IMR-90 (cell line): Measurements from ENCODE around the gene SCGB2A2. TPM values are rescaled to one million over a fixed set of nuclear protein-coding genes. Genes with fewer than 3 reads are reported as not detected.

Experiments used
- ATAC-seq: fragments of 200-7000 bp; cut with Tn5 transposase; 2 replicates; pipeline ENCODE4 v1.9.1; 2020; ENCODE audit warnings: low read depth, mild to moderate bottlenecking, moderate library complexity
- BruUV-seq: library from RNA; stranded (reverse); fragments of 400-500 nt; replicated peaks from 2 replicates; lab custom pipeline; 2021; lab: Mats Ljungman, UMichigan
- CTCF ChIA-PET: fragments of 300-600 bp; formaldehyde crosslinking; extraction: SDS; loops from one replicate; lab custom pipeline; 2021; ENCODE audit warnings: antibody characterized with exemption; lab: Yijun Ruan, JAX
- POLR2A ChIA-PET: fragments of 300-600 bp; sonication (Branson Sonifier 250); formaldehyde crosslinking; loops from one replicate; lab custom pipeline; 2022; ENCODE audit warnings: antibody characterized with exemption; ENCODE audit not compliant: unreplicated experiment; lab: Charles Lee
- DNase-seq: peaks from one replicate; pipeline ENCODE4 v3.0.0; 2013
- H2AFZ ChIP-seq: replicated peaks from 2 replicates; pipeline ENCODE3; 2013; ENCODE audit warnings: low read length, mild to moderate bottlenecking; ENCODE audit not compliant: poor library complexity
- H2AK5ac ChIP-seq: 2 replicates; pipeline ENCODE4 v1.6.1; 2013; ENCODE audit warnings: low read depth, low read length, inconsistent platforms
- H2AK9ac ChIP-seq: replicated peaks from 2 replicates; pipeline ENCODE3; 2013; ENCODE audit warnings: mild to moderate bottlenecking, low read depth, low read length, moderate library complexity; ENCODE audit not compliant: poor library complexity
- H2BK120ac ChIP-seq: 2 replicates; pipeline ENCODE4 v1.6.1; 2013; ENCODE audit warnings: low read depth, low read length, inconsistent platforms
- H2BK15ac ChIP-seq: 3 replicates; pipeline ENCODE4 v1.6.1; 2013; ENCODE audit warnings: low read depth, low read length, inconsistent platforms
- H2BK20ac ChIP-seq: 2 replicates; pipeline ENCODE4 v1.6.1; 2013; ENCODE audit warnings: low read depth, mild to moderate bottlenecking, inconsistent platforms, low read length, moderate library complexity
- H2BK5ac ChIP-seq: 2 replicates; pipeline ENCODE4 v1.6.1; 2013; ENCODE audit warnings: mild to moderate bottlenecking, low read depth, low read length, inconsistent platforms; ENCODE audit not compliant: poor library complexity, severe bottlenecking
- H3K14ac ChIP-seq: replicated peaks from 2 replicates; pipeline ENCODE4 v1.6.1; 2013; ENCODE audit warnings: low read depth, low read length, inconsistent platforms
- H3K18ac ChIP-seq: 2 replicates; pipeline ENCODE4 v1.6.1; 2013; ENCODE audit warnings: low read depth, low read length, control low read depth
- H3K23ac ChIP-seq: 2 replicates; pipeline ENCODE4 v1.6.1; 2013; ENCODE audit warnings: low read depth, low read length, inconsistent platforms
- H3K27ac ChIP-seq: 2 replicates; pipeline ENCODE4 v1.5.1; 2013; ENCODE audit warnings: mild to moderate bottlenecking, control low read depth, low read length; ENCODE audit not compliant: insufficient read depth
- H3K27me3 ChIP-seq: 2 replicates; pipeline ENCODE4 v1.6.1; 2013; ENCODE audit warnings: low read length; ENCODE audit not compliant: control insufficient read depth, insufficient read depth
- H3K36me3 ChIP-seq: 2 replicates; pipeline ENCODE4 v1.6.1; 2013; ENCODE audit warnings: low read length, mixed read lengths; ENCODE audit not compliant: control insufficient read depth, insufficient read depth
- H3K4ac ChIP-seq: 2 replicates; pipeline ENCODE4 v1.6.1; 2013; ENCODE audit warnings: low read depth, low read length, inconsistent platforms
- H3K4me1 ChIP-seq: 2 replicates; pipeline ENCODE4 v1.6.1; 2013; ENCODE audit warnings: low read length, mixed read lengths; ENCODE audit not compliant: control insufficient read depth, insufficient read depth
- H3K4me2 ChIP-seq: 2 replicates; pipeline ENCODE4 v1.6.1; 2013; ENCODE audit warnings: low read depth, mild to moderate bottlenecking, control low read depth, low read length, moderate library complexity
- H3K4me3 ChIP-seq: 2 replicates; pipeline ENCODE4 v1.5.1; 2013; ENCODE audit warnings: low read depth, mild to moderate bottlenecking, control low read depth, low read length, moderate library complexity; ENCODE audit not compliant: insufficient read depth
- H3K56ac ChIP-seq: 2 replicates; pipeline ENCODE4 v1.6.1; 2013; ENCODE audit warnings: low read length, inconsistent platforms; ENCODE audit not compliant: insufficient read depth; ENCODE audit errors: extremely low read depth
- H3K79me1 ChIP-seq, 2 experiments: 2 replicates each; pipeline ENCODE4 v1.6.1; 2013; ENCODE audit warnings: low read length in 2 of 2, inconsistent platforms in 1 of 2, low read depth in 1 of 2
- H3K9ac ChIP-seq: 2 replicates; pipeline ENCODE4 v1.6.1; 2013; ENCODE audit warnings: low read depth, low read length, control low read depth
- H3K9me1 ChIP-seq: 2 replicates; pipeline ENCODE4 v1.6.1; 2013; ENCODE audit warnings: low read length, inconsistent platforms; ENCODE audit not compliant: insufficient read depth
- H3K9me3 ChIP-seq: 2 replicates; pipeline ENCODE4 v1.6.1; 2013; ENCODE audit warnings: low read length; ENCODE audit not compliant: control insufficient read depth, insufficient read depth
- H4K20me1 ChIP-seq: 2 replicates; pipeline ENCODE4 v1.6.1; 2013; ENCODE audit warnings: low read length, inconsistent platforms; ENCODE audit not compliant: insufficient read depth
- H4K5ac ChIP-seq: 2 replicates; pipeline ENCODE4 v1.6.1; 2013; ENCODE audit warnings: mild to moderate bottlenecking, low read depth, low read length, control low read depth
- H4K8ac ChIP-seq, 2 experiments: 2 replicates each; pipeline ENCODE4 v1.6.1; 2013; ENCODE audit warnings: low read depth in 2 of 2, low read length in 2 of 2, control low read depth in 1 of 2, inconsistent platforms in 1 of 2
- H4K91ac ChIP-seq: 2 replicates; pipeline ENCODE4 v1.6.1; 2013; ENCODE audit warnings: low read depth, low read length, inconsistent platforms; ENCODE audit not compliant: insufficient read depth
- CEBPB ChIP-seq: IDR thresholded peaks from 2 replicates; pipeline ENCODE4 v1.6.1; 2012; ENCODE audit warnings: low read depth, low read length, improper control_type of control experiment
- CHD1 ChIP-seq: IDR thresholded peaks from 2 replicates; pipeline ENCODE4 v1.6.1; 2012; ENCODE audit warnings: low read depth, low read length, improper control_type of control experiment
- ELK1 ChIP-seq: fragments of 150-350 bp; IDR thresholded peaks from 2 replicates; pipeline ENCODE4 v1.6.1; 2016; ENCODE audit warnings: low read depth, mild to moderate bottlenecking, low read length, moderate library complexity, borderline replicate concordance
- FOS ChIP-seq: fragments of 150-350 bp; IDR thresholded peaks from 2 replicates; pipeline ENCODE4 v1.6.1; 2016; ENCODE audit warnings: low read depth, low read length
- MXI1 ChIP-seq: IDR thresholded peaks from 2 replicates; pipeline ENCODE4 v1.6.1; 2012; ENCODE audit warnings: low read depth, mild to moderate bottlenecking, low read length, moderate library complexity, borderline replicate concordance
- NFE2L2 ChIP-seq: fragments of 150-350 bp; IDR thresholded peaks from 2 replicates; pipeline ENCODE4 v1.6.1; 2016; ENCODE audit warnings: low read depth, mild to moderate bottlenecking, low read length
- POLR2A ChIP-seq: IDR thresholded peaks from 2 replicates; pipeline ENCODE4 v1.6.1; 2012; ENCODE audit warnings: mild to moderate bottlenecking, low read depth, low read length
- RAD21 ChIP-seq: IDR thresholded peaks from 2 replicates; pipeline ENCODE4 v1.6.1; 2012; ENCODE audit warnings: low read length, improper control_type of control experiment
- RCOR1 ChIP-seq: IDR thresholded peaks from 2 replicates; pipeline ENCODE4 v1.6.1; 2012; ENCODE audit warnings: mild to moderate bottlenecking, low read length, improper control_type of control experiment; ENCODE audit not compliant: insufficient replicate concordance
- RFX5 ChIP-seq: IDR thresholded peaks from 2 replicates; pipeline ENCODE4 v1.8.0; 2012; ENCODE audit warnings: low read depth, mild to moderate bottlenecking, low read length, moderate library complexity
- SMC3 ChIP-seq: fragments of 150-350 bp; IDR thresholded peaks from 2 replicates; pipeline ENCODE4 v1.6.1; 2016; ENCODE audit warnings: low read depth, mild to moderate bottlenecking, antibody characterized with exemption, low read length, moderate library complexity
- WGBS, 2 experiments: methylation state at CpG; one replicate each; pipeline versions ENCODE4 v1.1.5 to v1.1.7; 2013; ENCODE audit warnings: missing lambda C conversion rate in 2 of 2; ENCODE audit not compliant: insufficient read length in 1 of 2; ENCODE audit errors: extremely low coverage in 2 of 2; 5-methylcytosine and 5-hydroxymethylcytosine counted together
- dilution Hi-C: fragments of 300-500 bp; cut with HindIII; formaldehyde crosslinking; loops from one replicate; pipeline ENCODE4 v1.14.3; 2018; ENCODE audit warnings: low sequenced_read_pairs; ENCODE audit not compliant: unreplicated experiment
- in situ Hi-C: fragments of 300-500 bp; cut with MboI; formaldehyde crosslinking; loops from 3 replicates; pipeline ENCODE4 v1.14.3; 2019; ENCODE audit warnings: low sequenced_read_pairs, inconsistent platforms, mixed read lengths
- intact Hi-C: fragments of 100-400 bp; cut with micrococcal nuclease; formaldehyde crosslinking; loops from 2 replicates; pipeline ENCODE4 v1.10.0; 2022
- polyA plus RNA-seq, 3 experiments: library from polyadenylated mRNA; depleted of rRNA; stranded (reverse); fragments of >200 nt; gene quantifications; 2 replicates each; pipeline ENCODE4 v1.2.3, GENCODE V29; 2012; ENCODE audit warnings: low replicate concordance in 1 of 3
- total RNA-seq: library from RNA; depleted of rRNA; stranded (reverse); fragments of >200 nt; gene quantifications from 2 replicates; pipeline ENCODE4 v1.2.3, GENCODE V29; 2012
- TF ChIP-seq, protein P1 (sequence below): fragments of 150-350 bp; IDR thresholded peaks from 2 replicates; pipeline ENCODE4 v1.6.1; 2017; ENCODE audit warnings: mild to moderate bottlenecking, antibody characterized with exemption, low read length, low read depth

SCGB2A2 gene
- total and polyA plus RNA-seq, 2 of the 4 experiments (the other 2 are of a cell fraction): not detected

GRCh38 chr11:62295504-62295903, 25.5 kb downstream of the SCGB2A2 start:
- H3K14ac ChIP-seq: no peak overlapping the region
- dilution Hi-C loops (no loop called here), intact Hi-C loops (no loop called here), in situ Hi-C loops (no loop called here)
- no peaks in the 10 kb centered on the region for H3K4me1 ChIP-seq
- no peak overlapping the region for H3K56ac ChIP-seq
- H3K4me2 ChIP-seq: no peak overlapping the region
- H3K18ac ChIP-seq: no peak overlapping the region
- H3K9ac ChIP-seq: no peak overlapping the region
- 0 out of 2 replicates have a peak, but pooled peaks cover 3% of the 10 kb centered on the region for H3K9me1 ChIP-seq
- no peak overlapping the region for H3K23ac ChIP-seq
- H2AFZ ChIP-seq: no peak overlapping the region
- CTCF ChIA-PET: no interaction called here
- H3K4ac ChIP-seq: no peak overlapping the region
- no peaks in the 10 kb centered on the region for H3K9me3 ChIP-seq
- WGBS, 2 experiments: 25% methylated on average over 1 of the region's 2 CpGs; no CpG with 5 or more reads in 1 of the 2 experiments
- no peak overlapping the region for H4K5ac ChIP-seq
- no peak overlapping the region for H3K27ac ChIP-seq
- H4K20me1 ChIP-seq: no peaks in the 10 kb centered on the region
- H3K79me1 ChIP-seq: no peaks in the 10 kb centered on the region
- POLR2A ChIA-PET: no interaction called here
- DNase-seq: peak; percentile 30
- peaks cover 3% of the 10 kb centered on the region; the same call in 1 of the 2 replicates for H3K27me3 ChIP-seq
- peak; percentile 88 for ATAC-seq
- H3K36me3 ChIP-seq: no peaks in the 10 kb centered on the region
- no peak overlapping the region for H2BK15ac ChIP-seq
- no peak overlapping the region for H2BK20ac ChIP-seq
- no peak overlapping the region for H2AK5ac ChIP-seq
- no peak overlapping the region for H4K8ac ChIP-seq
- H4K91ac ChIP-seq: no peak overlapping the region
- no peak for TF ChIP-seq RAD21
- TF ChIP-seq ELK1: no peak
- no peak for TF ChIP-seq NFE2L2
- TF ChIP-seq FOS: no peak
- TF ChIP-seq RCOR1: no peak
- no peak for TF ChIP-seq POLR2A
- no peak for TF ChIP-seq CHD1
- no peak for TF ChIP-seq RFX5
- TF ChIP-seq MXI1: no peak
- no peak for TF ChIP-seq CEBPB
- TF ChIP-seq, protein P1, sequence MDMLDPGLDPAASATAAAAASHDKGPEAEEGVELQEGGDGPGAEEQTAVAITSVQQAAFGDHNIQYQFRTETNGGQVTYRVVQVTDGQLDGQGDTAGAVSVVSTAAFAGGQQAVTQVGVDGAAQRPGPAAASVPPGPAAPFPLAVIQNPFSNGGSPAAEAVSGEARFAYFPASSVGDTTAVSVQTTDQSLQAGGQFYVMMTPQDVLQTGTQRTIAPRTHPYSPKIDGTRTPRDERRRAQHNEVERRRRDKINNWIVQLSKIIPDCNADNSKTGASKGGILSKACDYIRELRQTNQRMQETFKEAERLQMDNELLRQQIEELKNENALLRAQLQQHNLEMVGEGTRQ: no peak
- TF ChIP-seq SMC3: no peak
- no peak overlapping the region for H2BK5ac ChIP-seq
- H2BK120ac ChIP-seq: no peak overlapping the region
- H2AK9ac ChIP-seq: no peak overlapping the region
- H3K4me3 ChIP-seq: no peak overlapping the region
- BruUV-seq: no TSS peak
